GM19240 (cell line): Measurements from ENCODE around the gene TRPV4.

Source experiments
- DNase-seq: peaks from one replicate; pipeline ENCODE4 v3.0.0; 2011; ENCODE audit warnings: low spot score; ENCODE audit not compliant: insufficient read length

The TRPV4 gene

GRCh38 chr12:109829667-109830066, 3.5 kb downstream of the TRPV4 start:
- DNase-seq = no peak

- DNase-seq = no peak
Observed at GRCh38 chr12:109828754-109829511, 4.3 kb downstream of the TRPV4 start.

GRCh38 chr12:109827566-109828550, 5.3 kb downstream of the TRPV4 start:
- no peak for DNase-seq

GRCh38 chr12:109827080-109827479, 6.1 kb downstream of the TRPV4 start:
- no peak for DNase-seq

GRCh38 chr12:109824731-109825130, 8.5 kb downstream of the TRPV4 start:
- DNase-seq = no peak

- no peak for DNase-seq
Observed at GRCh38 chr12:109822951-109823411, 10.2 kb downstream of the TRPV4 start.

GRCh38 chr12:109822416-109822815, 10.8 kb downstream of the TRPV4 start:
- DNase-seq = no peak

GRCh38 chr12:109821968-109822367, 11.2 kb downstream of the TRPV4 start:
- DNase-seq = no peak

GRCh38 chr12:109820816-109821381, 12.3 kb downstream of the TRPV4 start:
- no peak for DNase-seq

GRCh38 chr12:109818905-109819500, 14.2 kb downstream of the TRPV4 start:
- DNase-seq = no peak

GRCh38 chr12:109818253-109818652, 14.9 kb downstream of the TRPV4 start:
- DNase-seq = no peak

GRCh38 chr12:109817627-109818231, 15.5 kb downstream of the TRPV4 start:
- DNase-seq = no peak

GRCh38 chr12:109816870-109817269, 16.3 kb downstream of the TRPV4 start:
- no peak for DNase-seq

- DNase-seq = no peak
Observed at GRCh38 chr12:109815757-109816617, 17.2 kb downstream of the TRPV4 start.

GRCh38 chr12:109815225-109815624, 18.0 kb downstream of the TRPV4 start:
- DNase-seq = no peak

- DNase-seq = no peak
Observed at GRCh38 chr12:109814600-109815150, 18.5 kb downstream of the TRPV4 start.

GRCh38 chr12:109813810-109814416, 19.3 kb downstream of the TRPV4 start:
- no peak for DNase-seq

- no peak for DNase-seq
Observed at GRCh38 chr12:109811624-109811995, 21.6 kb downstream of the TRPV4 start.

GRCh38 chr12:109810954-109811623, 22.1 kb downstream of the TRPV4 start:
- DNase-seq = no peak
